HG03025 (cell line): ENCODE data around the gene HEXA.

ENCODE experiments used
- ATAC-seq: cut with Tn5 transposase; IDR thresholded peaks from one replicate; pipeline ENCODE4 v1.9.1; 2021; ENCODE audit warnings: mild to moderate bottlenecking, moderate library complexity; ENCODE audit not compliant: unreplicated experiment, low FRiP score

Gene HEXA

GRCh38 chr15:72331021-72331420 is 44.8 kb downstream of the HEXA start:
- ATAC-seq = no peak

- ATAC-seq = no peak
Observed at GRCh38 chr15:72323752-72324151, 52.1 kb downstream of the HEXA start.

GRCh38 chr15:72319985-72320671 is 55.7 kb downstream of the HEXA start, which contains the start of gene CELF6:
TSS of gene CELF6 (minus strand) at chr15:72320157. CDS start at chr15:72319874, 283 bp downstream.
- ATAC-seq = peak; percentile 57

GRCh38 chr15:72319360-72319984 is 56.3 kb downstream of the HEXA start:
- ATAC-seq = no peak

- no peak for ATAC-seq
Observed at GRCh38 chr15:72318408-72318942, 57.3 kb downstream of the HEXA start.

GRCh38 chr15:72315706-72316370 is 60.0 kb downstream of the HEXA start:
- ATAC-seq = no peak

GRCh38 chr15:72313881-72314280 is 61.9 kb downstream of the HEXA start:
- no peak for ATAC-seq

GRCh38 chr15:72313448-72313840 is 62.4 kb downstream of the HEXA start:
- no peak for ATAC-seq

- ATAC-seq = no peak
Observed at GRCh38 chr15:72312605-72313447, 63.0 kb downstream of the HEXA start.

- no peak for ATAC-seq
Observed at GRCh38 chr15:72307026-72307425, 68.8 kb downstream of the HEXA start.

GRCh38 chr15:72306211-72306785 is 69.5 kb downstream of the HEXA start:
- ATAC-seq = no peak

GRCh38 chr15:72304596-72304995 is 71.2 kb downstream of the HEXA start:
- no peak for ATAC-seq

GRCh38 chr15:72302955-72303354 is 72.9 kb downstream of the HEXA start:
- no peak for ATAC-seq
